Measurements from ENCODE around the gene MCRIP1. TPM values are rescaled to one million over a fixed set of nuclear protein-coding genes. Genes with fewer than 3 reads are reported as not detected.

Gene MCRIP1
- total and polyA plus RNA-seq, 4 donors, result 51.0 to 234 (median 181) TPM

DNA sequence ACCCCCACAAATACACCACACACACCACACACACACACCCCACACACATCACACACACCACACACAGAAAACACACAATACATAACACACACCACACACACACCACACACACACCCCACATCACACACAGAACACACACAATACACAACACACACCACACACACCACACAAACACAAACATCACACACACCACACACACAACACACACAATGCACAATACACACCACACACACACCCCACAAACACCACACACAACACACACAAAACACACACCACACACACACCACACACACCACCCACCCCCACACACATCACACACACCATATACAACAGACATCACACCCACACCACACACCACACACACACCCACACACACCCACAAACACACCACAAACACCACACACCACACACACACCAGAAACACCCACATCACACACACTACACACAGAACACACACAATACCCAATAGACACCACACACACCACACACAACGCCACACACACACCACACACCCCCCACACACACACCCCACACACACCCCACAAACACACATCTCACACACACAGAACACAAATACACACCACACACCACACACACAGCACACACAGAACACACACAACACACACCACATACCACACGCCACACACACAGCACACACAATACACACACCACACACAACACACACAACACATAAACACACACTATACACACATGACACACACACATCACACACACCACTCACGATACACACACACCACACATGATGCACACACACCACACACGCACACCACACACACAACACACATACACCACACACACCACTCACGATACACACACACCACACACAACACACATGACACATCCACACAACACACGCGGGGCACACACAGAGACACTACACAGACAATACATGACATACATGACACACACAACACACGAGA, 40.1 kb downstream of the MCRIP1 start:
- Histone ChIP-seq H3K27me3 (ENCODE audit: control insufficient read depth, insufficient read depth, low read length) (no peaks in the 10 kb centered on the region), H3K27ac (ENCODE audit: low read depth, low read length) (no peak overlapping the region), H3K36me3 (ENCODE audit: control insufficient read depth, insufficient read depth, low read length) (no peaks in the 10 kb centered on the region), H3K4me1 (ENCODE audit: control insufficient read depth, insufficient read depth, low read length) (no peaks in the 10 kb centered on the region), H3K9me3 (ENCODE audit: control insufficient read depth, insufficient read depth, low read length) (no peaks in the 10 kb centered on the region), H3K4me3 (ENCODE audit: low read depth, low read length) (no peak overlapping the region)
- DNase-seq (ENCODE audit: low read depth in 4 of 6, low spot score in 6 of 6), result no peak
- 94% methylated on average over 8 of the region's 8 CpGs for WGBS (ENCODE audit: insufficient coverage)

Other genes starting within 250 kb of the MCRIP1 start
- 10 to 100 TPM; 38.8 to 40.1 TPM for gene NPLOC4, start 196.2 kb downstream of the MCRIP1 start, total RNA-seq
- 10 to 100 TPM; 46.0 to 60.6 TPM for gene NPLOC4, start 196.2 kb downstream of the MCRIP1 start, polyA plus RNA-seq (ENCODE audit: insufficient read length in 2 of 2)
- 1 to 10 TPM in 1 of 2 donors, under 1 TPM in 1; 0.69 to 1.3 TPM for gene TSPAN10, start 196.1 kb downstream of the MCRIP1 start, total RNA-seq
- gene TSPAN10, start 196.1 kb downstream of the MCRIP1 start, polyA plus RNA-seq (ENCODE audit: insufficient read length in 2 of 2), result 1 to 10 TPM; 1.2 to 1.6 TPM
- 1 to 10 TPM in 1 of 2 donors, not detected in 1; 3.7 TPM for gene PDE6G, start 176.7 kb downstream of the MCRIP1 start, total RNA-seq
- 1 to 10 TPM; 1.9 to 2.0 TPM for gene PDE6G, start 176.7 kb downstream of the MCRIP1 start, polyA plus RNA-seq (ENCODE audit: insufficient read length in 2 of 2)
- gene OXLD1, start 166.7 kb downstream of the MCRIP1 start, total RNA-seq, result 10 to 100 TPM; 10.1 to 35.6 TPM
- 10 to 100 TPM; 20.9 to 27.1 TPM for gene OXLD1, start 166.7 kb downstream of the MCRIP1 start, polyA plus RNA-seq (ENCODE audit: insufficient read length in 2 of 2)
- 10 to 100 TPM in 1 of 2 donors, 1 to 10 TPM in 1; 3.9 to 11.9 TPM for gene CCDC137, start 166.6 kb downstream of the MCRIP1 start, total RNA-seq
- gene CCDC137, start 166.6 kb downstream of the MCRIP1 start, polyA plus RNA-seq (ENCODE audit: insufficient read length in 2 of 2), result 10 to 100 TPM; 21.1 to 25.9 TPM
- 10 to 100 TPM; 43.2 to 57.1 TPM for gene ARL16, start 149.5 kb downstream of the MCRIP1 start, total RNA-seq
- gene ARL16, start 149.5 kb downstream of the MCRIP1 start, polyA plus RNA-seq (ENCODE audit: insufficient read length in 2 of 2), result 10 to 100 TPM; 64.8 to 69.1 TPM
- 10 to 100 TPM; 37.9 to 66.7 TPM for gene HGS, start 149.3 kb downstream of the MCRIP1 start, total RNA-seq
- gene HGS, start 149.3 kb downstream of the MCRIP1 start, polyA plus RNA-seq (ENCODE audit: insufficient read length in 2 of 2), result 100 to 1,000 TPM; 107 to 128 TPM
- 10 to 100 TPM in 1 of 2 donors, 1 to 10 TPM in 1; 9.2 to 10.7 TPM for gene MRPL12, start 129.9 kb downstream of the MCRIP1 start, total RNA-seq
- 10 to 100 TPM; 74.5 to 76.0 TPM for gene MRPL12, start 129.9 kb downstream of the MCRIP1 start, polyA plus RNA-seq (ENCODE audit: insufficient read length in 2 of 2)
- gene SLC25A10, start 121.0 kb downstream of the MCRIP1 start, total RNA-seq, result 10 to 100 TPM in 1 of 2 donors, 1 to 10 TPM in 1; 6.1 to 10.4 TPM
- gene SLC25A10, start 121.0 kb downstream of the MCRIP1 start, polyA plus RNA-seq (ENCODE audit: insufficient read length in 2 of 2), result 10 to 100 TPM; 14.1 to 15.2 TPM
- gene GCGR, start 29.1 kb downstream of the MCRIP1 start, total RNA-seq, result under 1 TPM; 0.50 to 0.99 TPM
- 1 to 10 TPM in 1 of 2 donors, not detected in 1; 1.3 TPM for gene GCGR, start 29.1 kb downstream of the MCRIP1 start, polyA plus RNA-seq (ENCODE audit: insufficient read length in 2 of 2)
- gene PPP1R27, start 1.8 kb upstream of the MCRIP1 start, total RNA-seq, result under 1 TPM in 1 of 2 donors, not detected in 1; 0.17 TPM
- under 1 TPM in 1 of 2 donors, not detected in 1; 0.18 TPM for gene PPP1R27, start 1.8 kb upstream of the MCRIP1 start, polyA plus RNA-seq (ENCODE audit: insufficient read length in 2 of 2)
- 100 to 1,000 TPM; 143 to 443 TPM for gene P4HB, start 27.2 kb upstream of the MCRIP1 start, total RNA-seq
- gene P4HB, start 27.2 kb upstream of the MCRIP1 start, polyA plus RNA-seq (ENCODE audit: insufficient read length in 2 of 2), result 100 to 1,000 TPM; 254 to 311 TPM
- gene ARHGDIA, start 38.0 kb upstream of the MCRIP1 start, total RNA-seq, result 100 to 1,000 TPM in 1 of 2 donors, 10 to 100 TPM in 1; 46.6 to 158 TPM
- gene ARHGDIA, start 38.0 kb upstream of the MCRIP1 start, polyA plus RNA-seq (ENCODE audit: insufficient read length in 2 of 2), result 100 to 1,000 TPM; 318 to 319 TPM
- 10 to 100 TPM; 54.6 to 77.1 TPM for gene ALYREF, start 58.3 kb upstream of the MCRIP1 start, total RNA-seq
- gene ALYREF, start 58.3 kb upstream of the MCRIP1 start, polyA plus RNA-seq (ENCODE audit: insufficient read length in 2 of 2), result 10 to 100 TPM; 77.4 to 84.5 TPM
- gene ANAPC11, start 58.4 kb upstream of the MCRIP1 start, total RNA-seq, result 100 to 1,000 TPM in 1 of 2 donors, 10 to 100 TPM in 1; 53.8 to 120 TPM
- 100 to 1,000 TPM; 142 to 144 TPM for gene ANAPC11, start 58.4 kb upstream of the MCRIP1 start, polyA plus RNA-seq (ENCODE audit: insufficient read length in 2 of 2)
- gene NPB, start 68.9 kb upstream of the MCRIP1 start, total RNA-seq, result 1 to 10 TPM; 1.1 to 4.4 TPM
- gene NPB, start 68.9 kb upstream of the MCRIP1 start, polyA plus RNA-seq (ENCODE audit: insufficient read length in 2 of 2), result 1 to 10 TPM; 2.1 to 3.8 TPM
- 10 to 100 TPM; 31.4 to 36.4 TPM for gene PCYT2, start 78.1 kb upstream of the MCRIP1 start, total RNA-seq
- 10 to 100 TPM; 62.9 to 67.4 TPM for gene PCYT2, start 78.1 kb upstream of the MCRIP1 start, polyA plus RNA-seq (ENCODE audit: insufficient read length in 2 of 2)
- 10 to 100 TPM in 1 of 2 donors, 1 to 10 TPM in 1; 5.8 to 11.8 TPM for gene SIRT7, start 84.9 kb upstream of the MCRIP1 start, total RNA-seq
- 10 to 100 TPM; 18.9 to 24.2 TPM for gene SIRT7, start 84.9 kb upstream of the MCRIP1 start, polyA plus RNA-seq (ENCODE audit: insufficient read length in 2 of 2)
- gene MAFG, start 94.4 kb upstream of the MCRIP1 start, total RNA-seq, result 10 to 100 TPM; 10.8 to 13.0 TPM
- gene MAFG, start 94.4 kb upstream of the MCRIP1 start, polyA plus RNA-seq (ENCODE audit: insufficient read length in 2 of 2), result 10 to 100 TPM; 21.5 to 24.2 TPM
- 10 to 100 TPM; 37.0 to 52.0 TPM for gene PYCR1, start 104.0 kb upstream of the MCRIP1 start, total RNA-seq
- gene PYCR1, start 104.0 kb upstream of the MCRIP1 start, polyA plus RNA-seq (ENCODE audit: insufficient read length in 2 of 2), result 10 to 100 TPM; 47.2 to 56.8 TPM
- 1 to 10 TPM in 1 of 2 donors, under 1 TPM in 1; 0.44 to 2.0 TPM for gene MYADML2, start 113.9 kb upstream of the MCRIP1 start, total RNA-seq
- gene MYADML2, start 113.9 kb upstream of the MCRIP1 start, polyA plus RNA-seq (ENCODE audit: insufficient read length in 2 of 2), result 1 to 10 TPM; 2.2 to 2.9 TPM
- gene NOTUM, start 127.9 kb upstream of the MCRIP1 start, total RNA-seq, result 1 to 10 TPM in 1 of 2 donors, under 1 TPM in 1; 0.89 to 3.0 TPM
- 1 to 10 TPM in 1 of 2 donors, under 1 TPM in 1; 0.82 to 1.4 TPM for gene NOTUM, start 127.9 kb upstream of the MCRIP1 start, polyA plus RNA-seq (ENCODE audit: insufficient read length in 2 of 2)
- 10 to 100 TPM; 22.3 to 42.8 TPM for gene ASPSCR1, start 144.3 kb upstream of the MCRIP1 start, total RNA-seq
- gene ASPSCR1, start 144.3 kb upstream of the MCRIP1 start, polyA plus RNA-seq (ENCODE audit: insufficient read length in 2 of 2), result 10 to 100 TPM; 38.9 to 53.7 TPM
- 10 to 100 TPM; 37.0 to 56.3 TPM for gene CENPX, start 189.6 kb upstream of the MCRIP1 start, total RNA-seq
- gene CENPX, start 189.6 kb upstream of the MCRIP1 start, polyA plus RNA-seq (ENCODE audit: insufficient read length in 2 of 2), result 10 to 100 TPM; 70.4 to 71.9 TPM
- gene LRRC45, start 190.0 kb upstream of the MCRIP1 start, total RNA-seq, result 10 to 100 TPM in 1 of 2 donors, 1 to 10 TPM in 1; 8.2 to 16.9 TPM
- 10 to 100 TPM; 22.1 to 26.4 TPM for gene LRRC45, start 190.0 kb upstream of the MCRIP1 start, polyA plus RNA-seq (ENCODE audit: insufficient read length in 2 of 2)
- 10 to 100 TPM; 51.7 to 58.4 TPM for gene RAC3, start 198.4 kb upstream of the MCRIP1 start, total RNA-seq
- 100 to 1,000 TPM; 212 to 214 TPM for gene RAC3, start 198.4 kb upstream of the MCRIP1 start, polyA plus RNA-seq (ENCODE audit: insufficient read length in 2 of 2)
- 10 to 100 TPM; 44.3 to 94.5 TPM for gene DCXR, start 204.4 kb upstream of the MCRIP1 start, total RNA-seq
- 100 to 1,000 TPM; 144 to 145 TPM for gene DCXR, start 204.4 kb upstream of the MCRIP1 start, polyA plus RNA-seq (ENCODE audit: insufficient read length in 2 of 2)
- 10 to 100 TPM; 19.5 to 36.7 TPM for gene RFNG, start 218.5 kb upstream of the MCRIP1 start, total RNA-seq
- 10 to 100 TPM; 61.8 to 75.2 TPM for gene RFNG, start 218.5 kb upstream of the MCRIP1 start, polyA plus RNA-seq (ENCODE audit: insufficient read length in 2 of 2)
- 100 to 1,000 TPM in 1 of 2 donors, 10 to 100 TPM in 1; 63.4 to 125 TPM for gene GPS1, start 218.6 kb upstream of the MCRIP1 start, total RNA-seq
- gene GPS1, start 218.6 kb upstream of the MCRIP1 start, polyA plus RNA-seq (ENCODE audit: insufficient read length in 2 of 2), result 100 to 1,000 TPM; 151 to 165 TPM
- 10 to 100 TPM; 18.9 to 48.8 TPM for gene DUS1L, start 232.5 kb upstream of the MCRIP1 start, total RNA-seq
- gene DUS1L, start 232.5 kb upstream of the MCRIP1 start, polyA plus RNA-seq (ENCODE audit: insufficient read length in 2 of 2), result 10 to 100 TPM; 66.6 to 85.1 TPM